Measurements from ENCODE around the gene ZNF70. TPM values are rescaled to one million over a fixed set of nuclear protein-coding genes. Genes with fewer than 3 reads are reported as not detected.

ZNF70 gene
- total RNA-seq, 1 experiment from 2014 or later, result 3.2 TPM

GRCh38 chr22:23745791-23746190, 5.1 kb downstream of the ZNF70 start:
- ATAC-seq (no peak), DNase-seq (ENCODE audit: low read depth, low spot score) (no peak)
- Histone ChIP-seq H3K4me2 (ENCODE audit: low read length) (no peak overlapping the region), H3K79me2 (ENCODE audit: insufficient read depth, low read length) (no peaks in the 10 kb centered on the region), H3K27ac (ENCODE audit: low read depth, low read length) (no peak overlapping the region), H3K27me3 (ENCODE audit: insufficient read depth, low read length) (no peaks in the 10 kb centered on the region), H3K36me3 (ENCODE audit: control insufficient read depth in 1 of 2, insufficient read depth in 2 of 2, low read length in 2 of 2) (peaks cover 0 to 8% of the 10 kb centered on the region in 2 experiments; a peak in 2 of 4 replicates), H3K9ac (ENCODE audit: low read length) (no peak overlapping the region), H3K9me2 (ENCODE audit: insufficient read depth) (no peaks in the 10 kb centered on the region), H2AFZ (ENCODE audit: low read depth, low read length, poor library complexity, severe bottlenecking) (no peak overlapping the region), H3K4me1 (ENCODE audit: control insufficient read depth in 1 of 2, insufficient read depth in 2 of 2, low read length in 2 of 2) (peaks cover 5 to 11% of the 10 kb centered on the region in 2 experiments), H4K20me1 (ENCODE audit: insufficient read depth) (no peaks in the 10 kb centered on the region), H3K9me3 (ENCODE audit: control insufficient read depth in 1 of 2, insufficient read depth in 1 of 2, low read depth in 1 of 2, low read length in 2 of 2) (no peaks in the 10 kb centered on the region), H3K4me3 (replicated peaks in 1 of 2; ENCODE audit: low read depth in 1 of 2, low read length in 2 of 2) (no peak overlapping the region)
- ChIA-PET RAD21 (ENCODE audit: low non-redundant PET in 1 of 2, low total read pairs in 2 of 2, uncharacterized antibody in 2 of 2, unreplicated experiment in 2 of 2) (no interaction called here), CTCF (no interaction called here), POLR2A (no interaction called here)
- no peak for TF ChIP-seq POLR2A (IDR thresholded peaks at IDR 0.05; ENCODE audit: borderline replicate concordance, extremely low read depth, insufficient read depth, insufficient read length)
- no peak for TF ChIP-seq ELF1 (IDR thresholded peaks at IDR 0.05; ENCODE audit: borderline replicate concordance, low read depth)
- TF ChIP-seq ZBTB33 (IDR thresholded peaks at IDR 0.05; ENCODE audit: extremely low read depth, insufficient replicate concordance, low read length), result no peak
- no peak for TF ChIP-seq ZNF274 (IDR thresholded peaks at IDR 0.05; ENCODE audit: low read depth, low read length)
- TF ChIP-seq CTCF (IDR thresholded peaks at IDR 0.05 in 2 of 3, conservative IDR thresholded peaks at IDR 0.05 in 1 of 3; ENCODE audit: borderline replicate concordance in 1 of 3, insufficient read depth in 1 of 3, low read depth in 2 of 3, low read length in 2 of 3), result no peak
- TF ChIP-seq ATF3 (IDR thresholded peaks at IDR 0.05), result no peak
- no peak for TF ChIP-seq FOSL1 (IDR thresholded peaks at IDR 0.05; ENCODE audit: low read depth)
- TF ChIP-seq EGR1 (IDR thresholded peaks at IDR 0.05; ENCODE audit: low read depth), result no peak
- BruUV-seq (replicated peaks), result no TSS peak
- intact Hi-C loops (cut with micrococcal nuclease), result no loop called here
